ENCODE measurements around the gene DMPK.
"Not testable (repeated sequence)": the region's sequence is repeated elsewhere in the genome, so short reads cannot be mapped to it uniquely, and the experiment has no call there.

The DMPK gene

DNA sequence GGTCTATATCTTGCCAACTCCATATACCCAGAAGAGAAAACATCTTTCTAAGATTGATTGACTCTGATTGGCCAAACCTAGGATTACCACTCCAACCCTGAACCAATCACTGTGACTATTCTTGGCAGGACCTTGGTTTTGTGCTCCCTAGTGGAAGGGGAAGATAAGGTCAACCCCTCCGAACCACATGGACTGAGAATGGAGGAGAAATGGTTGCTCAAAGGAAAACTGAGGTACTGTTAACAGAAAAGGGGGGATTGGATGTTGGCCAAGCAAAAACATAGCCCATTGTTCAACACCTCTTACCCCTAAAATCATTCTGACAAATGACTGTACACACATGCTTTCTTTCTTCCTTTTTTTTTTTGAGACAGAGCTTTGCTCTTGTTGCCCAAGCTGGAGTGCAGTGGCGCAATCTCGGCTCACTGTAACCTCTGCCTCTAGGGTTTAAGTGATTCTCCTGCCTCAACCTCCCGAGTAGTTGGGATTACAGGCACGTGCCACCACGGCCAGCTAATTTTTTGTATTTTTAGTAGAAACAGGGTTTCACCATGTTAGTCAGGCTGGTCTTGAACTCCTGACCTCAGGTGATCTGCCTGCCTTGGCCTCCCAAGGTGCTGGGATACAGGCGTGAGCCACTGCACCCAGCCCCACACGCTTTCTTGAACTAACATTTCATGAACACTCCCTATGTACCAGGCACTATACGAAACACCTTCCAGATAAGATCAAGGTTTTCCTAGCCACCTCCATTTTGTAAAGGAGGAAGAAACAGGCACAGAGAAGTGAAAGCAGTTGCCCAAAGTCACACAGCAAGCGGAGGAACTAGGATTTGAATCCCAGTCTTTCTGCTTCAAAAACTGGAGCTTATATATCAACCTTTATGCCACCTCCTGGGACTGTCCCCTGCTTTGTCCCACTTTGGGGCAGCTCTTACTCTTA is 42.5 kb downstream of the DMPK start:
- no peak for TF ChIP-seq ZNF274 (IDR thresholded peaks at IDR 0.05; ENCODE audit: low read depth, low read length)

DNA sequence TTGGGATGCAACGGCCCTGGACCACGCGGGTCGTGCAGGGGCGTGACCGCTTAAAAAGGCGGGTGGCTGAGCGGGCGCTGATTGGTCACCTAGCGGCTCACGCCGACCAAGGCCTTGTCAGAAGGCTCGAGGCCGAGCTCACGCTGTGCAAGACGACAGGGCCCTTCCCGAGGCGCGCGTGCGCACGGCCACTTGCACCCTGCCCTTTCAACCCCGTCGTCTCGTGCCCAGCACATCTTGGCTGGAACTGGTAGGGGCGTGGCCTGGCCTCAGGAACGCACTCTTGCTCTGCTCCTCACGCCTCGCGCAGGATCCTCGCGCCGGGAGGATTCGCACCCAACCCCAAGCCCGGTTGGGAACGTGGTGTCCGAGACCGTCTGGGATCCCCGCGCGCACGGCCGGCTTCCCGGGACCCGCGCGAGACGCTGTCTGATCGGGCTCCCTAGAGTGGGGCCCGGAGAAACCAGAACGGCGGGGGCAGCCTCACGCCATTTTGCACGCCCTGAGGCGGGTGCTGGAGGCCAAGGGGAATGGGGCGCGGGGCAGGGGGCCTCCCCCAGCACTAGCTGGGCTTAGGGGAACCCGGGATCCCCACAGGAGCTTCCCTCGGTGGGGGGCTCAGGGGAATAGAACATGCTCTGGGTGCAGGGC is 49.0 kb downstream of the DMPK start, which contains the start of gene MEIOSIN:
MEIOSIN (plus strand) TSS at position 280 of the 651 bp plus-strand sequence. CDS start 1,938 bp downstream, outside the sequence.
- no peak for TF ChIP-seq ZNF274 (IDR thresholded peaks at IDR 0.05; ENCODE audit: low read depth, low read length)
- H3K4me3 ChIP-seq (ENCODE audit: low read length), result no peak within 1 kb of the TSS

More for the DNA sequence above, 42.5 kb downstream of the DMPK start:
- H3K4me3 ChIP-seq (ENCODE audit: low read length), result no peak overlapping the region

DNA sequence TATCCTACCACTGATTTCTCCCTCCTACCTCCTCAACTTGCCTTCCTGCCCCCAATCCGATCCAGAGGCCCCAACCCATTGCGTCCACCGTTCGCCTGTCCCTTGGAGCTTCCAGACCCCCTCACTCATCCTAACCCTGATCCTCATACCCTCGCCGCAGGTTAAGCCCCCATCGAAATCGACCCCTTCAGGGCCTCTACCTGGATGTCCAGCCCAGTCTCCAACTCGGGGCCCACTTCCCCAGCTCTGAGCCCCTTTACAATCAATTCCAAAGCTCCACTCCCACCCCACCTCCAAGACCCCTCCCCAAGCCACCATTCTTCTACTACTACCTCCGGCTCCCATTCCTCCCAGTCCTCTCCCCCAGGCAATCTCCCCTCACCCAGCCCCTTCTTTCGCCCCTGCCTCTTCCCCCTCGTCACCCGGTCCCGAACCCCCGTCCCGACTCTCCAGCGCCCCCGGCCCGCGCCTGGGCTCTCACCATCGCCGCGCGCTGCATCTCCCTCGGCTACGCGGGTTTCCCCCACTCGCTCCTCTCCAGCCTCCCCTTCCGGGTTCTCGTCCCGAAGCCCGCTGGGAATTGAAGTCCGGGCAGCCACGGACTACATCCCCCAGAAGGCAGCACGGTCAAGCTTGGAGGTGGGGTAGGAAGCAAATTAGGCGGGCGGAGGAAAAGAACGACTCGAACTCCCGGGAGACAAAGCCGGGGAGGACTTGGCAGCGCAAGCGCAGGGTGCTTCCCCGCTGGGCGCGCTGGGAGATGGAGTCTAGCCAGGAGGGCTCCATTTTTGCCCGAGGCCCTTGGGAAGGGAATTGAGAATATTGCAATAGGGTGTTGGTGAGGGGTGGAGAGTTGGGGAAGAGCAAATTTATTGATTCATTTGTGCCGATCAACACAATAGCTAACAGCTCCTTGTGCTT is 51.7 kb downstream of the DMPK start, which contains the start of gene FBXO46:
FBXO46 (minus strand) TSS at position 529 of the 921 bp plus-strand sequence. CDS start 17,401 bp downstream, outside the sequence.
- no peak for TF ChIP-seq ZNF274 (IDR thresholded peaks at IDR 0.05; ENCODE audit: low read depth, low read length)
- peak within 1 kb of the TSS; percentile 93 for H3K4me3 ChIP-seq (ENCODE audit: low read length)

DNA sequence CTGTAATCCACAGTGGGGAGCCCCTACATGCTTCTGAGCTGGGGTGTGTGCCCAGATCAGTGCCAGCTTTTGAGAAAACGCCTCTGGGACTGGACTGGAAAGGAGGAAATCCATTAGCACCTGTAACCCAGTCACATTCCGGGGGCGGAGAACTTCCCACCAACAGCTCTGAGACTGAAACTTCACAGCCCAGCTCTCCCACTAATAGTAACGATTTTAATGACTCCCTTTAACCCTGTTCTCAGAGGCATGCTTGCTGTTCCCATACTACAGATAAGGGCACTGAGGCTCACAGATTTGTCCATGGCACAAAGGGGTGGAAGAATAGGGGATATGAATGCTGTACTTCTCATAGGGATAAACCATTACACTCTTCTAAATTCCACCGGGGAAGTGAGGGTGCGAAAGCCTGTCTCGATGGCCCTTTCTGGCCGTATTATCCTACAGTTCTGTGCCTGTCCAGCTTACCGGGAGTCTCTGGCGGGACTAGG is 52.4 kb downstream of the DMPK start:
- H3K4me3 ChIP-seq (ENCODE audit: low read length), result peak overlapping the region; percentile 93
- TF ChIP-seq ZNF274 (IDR thresholded peaks at IDR 0.05; ENCODE audit: low read depth, low read length), result no peak

DNA sequence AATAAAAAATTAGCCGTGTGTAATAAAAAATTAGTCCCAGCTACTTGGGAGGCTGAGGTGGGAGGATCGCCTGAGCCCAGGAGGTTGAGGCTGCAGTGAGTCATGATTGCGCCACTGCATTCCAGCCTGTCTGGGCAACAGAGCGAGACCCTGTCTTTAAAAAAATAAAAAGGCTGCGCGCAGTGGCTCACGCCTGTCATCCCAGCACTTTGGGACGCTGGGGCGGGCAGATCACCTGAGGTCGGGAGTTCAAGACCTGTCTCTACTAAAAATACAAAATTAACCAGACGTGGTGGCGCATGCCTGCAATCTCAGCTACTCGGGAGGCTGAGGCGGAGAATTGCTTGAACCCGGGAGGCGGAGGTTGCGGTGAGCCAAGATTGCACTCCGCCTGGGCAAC is 53.6 kb downstream of the DMPK start:
- not testable (repeated sequence) for H3K4me3 ChIP-seq (ENCODE audit: low read length)

DNA sequence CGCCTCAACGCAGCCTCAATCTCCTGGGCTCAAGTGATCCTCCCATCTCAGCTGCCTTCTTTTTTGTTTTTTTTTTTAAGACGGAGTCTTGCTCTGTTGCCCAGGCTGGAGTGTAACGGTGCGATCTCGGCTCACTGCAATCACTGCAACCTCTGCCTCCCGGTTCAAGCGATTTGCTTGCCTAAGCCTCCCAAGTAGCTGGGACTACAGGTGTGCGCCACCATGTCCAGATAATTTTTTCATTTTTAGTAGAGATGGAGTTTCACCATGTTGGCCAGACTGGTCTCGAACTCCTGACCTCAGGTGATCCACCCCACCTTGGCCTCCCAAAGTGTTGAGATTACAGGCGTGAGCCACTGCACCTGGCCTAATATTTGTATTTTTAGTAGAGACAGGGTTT is 62.2 kb downstream of the DMPK start:
- not testable (repeated sequence) for H3K4me3 ChIP-seq (ENCODE audit: low read length)
